ENCODE data around the gene PGGT1B. TPM values are rescaled to one million over a fixed set of nuclear protein-coding genes. Genes with fewer than 3 reads are reported as not detected.

Gene PGGT1B
- total and polyA plus RNA-seq, 2 donors from 2014 or later: 7.1 to 51.1 TPM

DNA sequence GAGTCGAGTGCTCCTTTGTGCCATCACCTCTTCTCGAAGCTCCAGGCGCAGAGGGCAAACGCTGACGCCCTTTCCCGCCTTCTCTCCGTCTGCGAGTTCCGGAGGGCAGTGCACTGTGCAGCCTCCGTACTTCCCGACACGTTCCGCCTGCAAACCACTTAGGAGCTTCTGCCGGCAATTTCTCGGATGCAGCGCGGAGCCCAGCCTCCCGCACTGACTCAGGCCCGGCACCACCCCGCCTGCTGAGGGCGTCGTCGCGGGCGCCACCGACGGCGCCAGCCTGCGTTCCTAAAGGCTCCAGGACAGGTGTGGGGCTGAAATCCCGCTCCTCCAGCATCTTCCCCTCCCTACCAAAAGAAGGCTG, 83.7 kb downstream of the PGGT1B start:
- H3K4me1 ChIP-seq (ENCODE audit: control insufficient read depth in 2 of 3, insufficient read depth in 2 of 3, low read depth in 1 of 3, low read length in 3 of 3): peaks cover 0 to 3% (median 0%) of the 10 kb centered on the region in 3 donors
- TF ChIP-seq CTCF (IDR thresholded peaks at IDR 0.05; ENCODE audit: borderline replicate concordance, extremely low read depth, insufficient read depth): no peak
- H3K9me3 ChIP-seq (ENCODE audit: control insufficient read depth in 2 of 3, insufficient read depth in 1 of 3, low read length in 3 of 3): peaks cover 0 to 2% (median 0%) of the 10 kb centered on the region in 3 donors
- H3K4me3 ChIP-seq (ENCODE audit: low read length in 3 of 3): peak overlapping the region in 1 of 3 donors; percentile 53
- intact Hi-C loops (cut with DNase I): no loop called here
- no peak overlapping the region for H3K9ac ChIP-seq (ENCODE audit: low read length in 3 of 3)
- no peaks in the 10 kb centered on the region for H3K36me3 ChIP-seq (ENCODE audit: control insufficient read depth in 2 of 3, insufficient read depth in 3 of 3, low read length in 3 of 3)
- DNase-seq: peak in 3 of 5 donors; percentile 22 to 57 (median 35)
- FAIRE-seq: no peak
- H3K27me3 ChIP-seq (ENCODE audit: control insufficient read depth, insufficient read depth, low read length): peaks cover 31% of the 10 kb centered on the region
- no peak overlapping the region for H3K27ac ChIP-seq (ENCODE audit: low read depth in 2 of 2, low read length in 2 of 2)

GRCh38 chr5:115170929-115171510, 91.7 kb downstream of the PGGT1B start:
- TF ChIP-seq CTCF (IDR thresholded peaks at IDR 0.05; ENCODE audit: borderline replicate concordance, extremely low read depth, insufficient read depth): no peak

GRCh38 chr5:115170134-115170928, 92.3 kb downstream of the PGGT1B start:
- intact Hi-C loops (cut with DNase I): no loop called here
- peak overlapping the region; percentile 51 to 78 (median 52) for H3K4me3 ChIP-seq (ENCODE audit: low read length in 3 of 3)
- H3K27ac ChIP-seq (ENCODE audit: low read depth in 2 of 2, low read length in 2 of 2): no peak overlapping the region
- peaks cover 13% of the 10 kb centered on the region for H3K27me3 ChIP-seq (ENCODE audit: control insufficient read depth, insufficient read depth, low read length)
- DNase-seq (peak; percentile 48 to 76 (median 68)), FAIRE-seq (no peak)
- H3K4me1 ChIP-seq (ENCODE audit: control insufficient read depth in 2 of 3, insufficient read depth in 2 of 3, low read depth in 1 of 3, low read length in 3 of 3): peaks cover 0 to 2% (median 0%) of the 10 kb centered on the region in 3 donors
- peak overlapping the region in 1 of 3 donors; percentile 40 for H3K9ac ChIP-seq (ENCODE audit: low read length in 3 of 3)
- peaks cover 0 to 4% (median 0%) of the 10 kb centered on the region in 3 donors for H3K9me3 ChIP-seq (ENCODE audit: control insufficient read depth in 2 of 3, insufficient read depth in 1 of 3, low read length in 3 of 3)
- TF ChIP-seq CTCF (IDR thresholded peaks at IDR 0.05; ENCODE audit: borderline replicate concordance, extremely low read depth, insufficient read depth): no peak
- H3K36me3 ChIP-seq (ENCODE audit: control insufficient read depth in 2 of 3, insufficient read depth in 3 of 3, low read length in 3 of 3): no peaks in the 10 kb centered on the region

More at GRCh38 chr5:115170929-115171510, 91.7 kb downstream of the PGGT1B start:
- H3K27ac ChIP-seq (ENCODE audit: low read depth in 2 of 2, low read length in 2 of 2): no peak overlapping the region
- H3K4me1 ChIP-seq (ENCODE audit: control insufficient read depth in 2 of 3, insufficient read depth in 2 of 3, low read depth in 1 of 3, low read length in 3 of 3): peaks cover 0 to 2% (median 0%) of the 10 kb centered on the region in 3 donors
- FAIRE-seq (no peak), DNase-seq (peak in 2 of 5 donors; percentile 4 to 32)
- H3K36me3 ChIP-seq (ENCODE audit: control insufficient read depth in 2 of 3, insufficient read depth in 3 of 3, low read length in 3 of 3): no peaks in the 10 kb centered on the region
- no peak overlapping the region for H3K9ac ChIP-seq (ENCODE audit: low read length in 3 of 3)
- intact Hi-C loops (cut with DNase I): no loop called here
- peak overlapping the region in 1 of 3 donors; percentile 78 for H3K4me3 ChIP-seq (ENCODE audit: low read length in 3 of 3)
- peaks cover 0 to 4% (median 0%) of the 10 kb centered on the region in 3 donors for H3K9me3 ChIP-seq (ENCODE audit: control insufficient read depth in 2 of 3, insufficient read depth in 1 of 3, low read length in 3 of 3)
- H3K27me3 ChIP-seq (ENCODE audit: control insufficient read depth, insufficient read depth, low read length): peaks cover 13% of the 10 kb centered on the region

Measured in kidney (tissue), 14 donors.